AG10803 (cell line): ENCODE results near the gene ZBTB17.

Source experiments
- DNase-seq: peaks from one replicate; pipeline ENCODE4 v3.0.0; 2010; ENCODE audit warnings: low read depth
- H3K4me3 ChIP-seq: 2 replicates; pipeline ENCODE4 v1.5.1; 2011; ENCODE audit warnings: mild to moderate bottlenecking, low read length, control low read depth
- CTCF ChIP-seq: conservative IDR thresholded peaks from 2 replicates; pipeline ENCODE4 v1.5.1; 2011; ENCODE audit warnings: mild to moderate bottlenecking, low read length, control low read depth, inconsistent platforms

Gene ZBTB17

GRCh38 chr1:16018749-16019643, 43.1 kb upstream of the ZBTB17 start:
- TF ChIP-seq CTCF: no peak

GRCh38 chr1:16018308-16018707, 42.4 kb upstream of the ZBTB17 start:
- no peak for TF ChIP-seq CTCF
- DNase-seq: no peak
- H3K4me3 ChIP-seq: peak overlapping the region; percentile 66

More at GRCh38 chr1:16018749-16019643, 43.1 kb upstream of the ZBTB17 start:
- H3K4me3 ChIP-seq: no peak overlapping the region; the same call in 1 of the 2 replicates
- DNase-seq: peak; percentile 9

- TF ChIP-seq CTCF: peak; percentile 16
These were observed 41.8 kb upstream of the ZBTB17 start, which contains the start of gene HSPB7 for GRCh38 chr1:16017461-16018303. TSS of gene HSPB7 (minus strand) at chr1:16018043. CDS start at chr1:16017963, 80 bp downstream.

GRCh38 chr1:16017076-16017460, 41.2 kb upstream of the ZBTB17 start:
- no peak for TF ChIP-seq CTCF
- H3K4me3 ChIP-seq: peak overlapping the region; percentile 66
- DNase-seq: no peak

More at GRCh38 chr1:16017461-16018303, 41.8 kb upstream of the ZBTB17 start, which contains the start of gene HSPB7:
- DNase-seq: peak; percentile 96
- H3K4me3 ChIP-seq: peak within 1 kb of the TSS; percentile 66

GRCh38 chr1:16015960-16016901, 40.3 kb upstream of the ZBTB17 start:
- peak overlapping the region; percentile 66 for H3K4me3 ChIP-seq
- no peak for DNase-seq
- TF ChIP-seq CTCF: no peak

- no peak overlapping the region; the same call in 1 of the 2 replicates for H3K4me3 ChIP-seq
- no peak for TF ChIP-seq CTCF
- DNase-seq: no peak
These were observed 39.6 kb upstream of the ZBTB17 start for GRCh38 chr1:16015491-16015890.
